Astrocyte of the cerebellum (primary cell): ENCODE results near the gene KLHL20.
"Not testable (repeated sequence)": the region's sequence is repeated elsewhere in the genome, so short reads cannot be mapped to it uniquely, and the experiment has no call there.

ENCODE experiments used
- DNase-seq: peaks from one replicate; pipeline ENCODE4 v3.0.0-alpha.2; 2011; ENCODE audit warnings: low read depth
- H3K4me3 ChIP-seq: 2 replicates; pipeline ENCODE4 v1.5.1; 2011; ENCODE audit warnings: mild to moderate bottlenecking, low read depth, low read length, moderate library complexity
- in situ Hi-C: cut with HindIII; loops from 2 replicates; pipeline ENCODE4 v1.10.0; 2017; ENCODE audit warnings: low sequenced_read_pairs
- TF ChIP-seq, protein P1 (sequence below): IDR thresholded peaks from 2 replicates; pipeline ENCODE4 v1.5.1; 2012; ENCODE audit warnings: low read length, low read depth, moderate library complexity, mild to moderate bottlenecking; ENCODE audit errors: missing control alignments

The KLHL20 gene

GRCh38 chr1:173753830-173754229 is 39.0 kb downstream of the KLHL20 start:
- H3K4me3 ChIP-seq, result no peak overlapping the region
- TF ChIP-seq, protein P1, sequence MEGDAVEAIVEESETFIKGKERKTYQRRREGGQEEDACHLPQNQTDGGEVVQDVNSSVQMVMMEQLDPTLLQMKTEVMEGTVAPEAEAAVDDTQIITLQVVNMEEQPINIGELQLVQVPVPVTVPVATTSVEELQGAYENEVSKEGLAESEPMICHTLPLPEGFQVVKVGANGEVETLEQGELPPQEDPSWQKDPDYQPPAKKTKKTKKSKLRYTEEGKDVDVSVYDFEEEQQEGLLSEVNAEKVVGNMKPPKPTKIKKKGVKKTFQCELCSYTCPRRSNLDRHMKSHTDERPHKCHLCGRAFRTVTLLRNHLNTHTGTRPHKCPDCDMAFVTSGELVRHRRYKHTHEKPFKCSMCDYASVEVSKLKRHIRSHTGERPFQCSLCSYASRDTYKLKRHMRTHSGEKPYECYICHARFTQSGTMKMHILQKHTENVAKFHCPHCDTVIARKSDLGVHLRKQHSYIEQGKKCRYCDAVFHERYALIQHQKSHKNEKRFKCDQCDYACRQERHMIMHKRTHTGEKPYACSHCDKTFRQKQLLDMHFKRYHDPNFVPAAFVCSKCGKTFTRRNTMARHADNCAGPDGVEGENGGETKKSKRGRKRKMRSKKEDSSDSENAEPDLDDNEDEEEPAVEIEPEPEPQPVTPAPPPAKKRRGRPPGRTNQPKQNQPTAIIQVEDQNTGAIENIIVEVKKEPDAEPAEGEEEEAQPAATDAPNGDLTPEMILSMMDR, result no peak
- no peak for DNase-seq
- in situ Hi-C loops, result no loop called here

GRCh38 chr1:173757666-173758065 is 42.9 kb downstream of the KLHL20 start:
- in situ Hi-C loops, result no loop called here
- TF ChIP-seq, protein P1, result no peak
- no peak for DNase-seq
- H3K4me3 ChIP-seq, result no peak overlapping the region

DNA sequence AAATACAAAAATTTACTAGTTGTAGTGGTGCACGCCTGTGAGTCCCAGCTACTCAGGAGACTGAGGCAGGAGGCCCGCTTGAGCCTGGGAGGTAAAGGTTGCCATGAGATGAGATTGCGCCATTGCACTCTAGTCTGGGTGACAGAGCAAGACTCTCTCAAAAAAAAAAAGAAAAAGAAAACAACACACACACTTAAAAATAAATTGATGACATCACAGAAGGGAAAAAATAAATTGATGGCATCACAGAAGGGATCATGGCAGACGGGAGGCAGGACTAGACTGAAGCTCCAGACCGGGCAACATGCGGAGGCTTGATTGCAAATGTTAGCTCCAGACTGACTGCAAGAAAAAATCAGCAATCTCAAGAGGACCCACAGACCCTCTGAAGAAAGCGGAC is 43.3 kb downstream of the KLHL20 start:
- H3K4me3 ChIP-seq, result no peak overlapping the region
- TF ChIP-seq, protein P1, result no peak
- DNase-seq, result no peak
- in situ Hi-C loops, result no loop called here

GRCh38 chr1:173758980-173759379 is 44.2 kb downstream of the KLHL20 start:
- in situ Hi-C loops, result no loop called here
- no peak overlapping the region for H3K4me3 ChIP-seq
- TF ChIP-seq, protein P1, result no peak
- DNase-seq, result no peak

GRCh38 chr1:173764331-173764730 is 49.5 kb downstream of the KLHL20 start:
- H3K4me3 ChIP-seq, DNase-seq, in situ Hi-C loops: not testable (repeated sequence)

- in situ Hi-C loops, result no loop called here
- TF ChIP-seq, protein P1, result no peak
- DNase-seq, result no peak
- H3K4me3 ChIP-seq, result no peak overlapping the region
Observed at GRCh38 chr1:173768206-173768605, 53.4 kb downstream of the KLHL20 start.

DNA sequence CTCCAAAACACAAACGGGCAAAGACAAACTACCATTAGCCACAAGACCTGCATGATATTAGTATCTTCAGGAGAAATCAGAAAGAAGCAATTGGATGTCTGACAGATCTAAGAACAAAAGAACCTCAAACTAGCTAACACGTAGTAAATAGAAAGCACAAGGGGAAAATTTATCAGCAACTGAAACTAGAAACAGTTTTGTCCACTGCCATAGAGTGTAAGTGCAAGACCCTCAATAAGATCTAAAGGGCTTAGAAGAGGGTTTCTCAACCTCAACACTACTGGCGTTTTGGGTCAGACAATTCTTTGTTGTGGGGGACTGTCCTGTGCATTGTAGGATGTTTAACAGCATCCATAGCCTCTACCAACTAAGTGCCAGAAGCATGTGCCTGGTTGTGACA is 54.0 kb downstream of the KLHL20 start:
- no peak for DNase-seq
- in situ Hi-C loops, result no loop called here
- no peak overlapping the region for H3K4me3 ChIP-seq
- TF ChIP-seq, protein P1, result no peak

- H3K4me3 ChIP-seq, DNase-seq, in situ Hi-C loops: not testable (repeated sequence)
Observed at GRCh38 chr1:173770330-173770729, 55.5 kb downstream of the KLHL20 start.
